Endothelial cell of umbilical vein (primary cell): ENCODE data around the gene SLC22A25. TPM values are rescaled to one million over a fixed set of nuclear protein-coding genes. Genes with fewer than 3 reads are reported as not detected.

Experiments
- BruUV-seq: library from RNA; stranded (reverse); fragments of 400-500 nt; replicated peaks from 2 replicates; lab custom pipeline; 2021; lab: Mats Ljungman, UMichigan
- CTCF ChIA-PET: fragments of 300-600, 350-600 bp; sonication (Branson Sonifier 250); formaldehyde crosslinking; loops from one replicate; lab custom pipeline; 2021; ENCODE audit warnings: antibody characterized with exemption, inconsistent platforms; lab: Charles Lee
- POLR2A ChIA-PET: fragments of 300-600, 350-600 bp; sonication (Branson Sonifier 250); formaldehyde crosslinking; loops from one replicate; lab custom pipeline; 2021; ENCODE audit warnings: antibody characterized with exemption, inconsistent platforms; lab: Charles Lee
- DNase-seq: peaks from one replicate; pipeline ENCODE4 v3.0.0-alpha.2; 2011; ENCODE audit warnings: low read depth, low spot score
- FAIRE-seq: peaks from 2 replicates; lab custom pipeline; 2011; peaks lifted over from hg19 to GRCh38; lab: Jason Lieb, UNC
- H2AFZ ChIP-seq: 2 replicates; pipeline ENCODE4 v1.6.0; 2012; ENCODE audit warnings: low read depth, low read length, control low read depth, inconsistent platforms
- H3K27ac ChIP-seq: 2 replicates; pipeline ENCODE4 v1.5.1; 2011; ENCODE audit warnings: low read depth, mild to moderate bottlenecking, control low read depth, low read length, moderate library complexity; ENCODE audit not compliant: insufficient read depth
- H3K27me3 ChIP-seq, 2 experiments: 2 replicates each; pipeline versions ENCODE4 v1.6.0 to v1.6.1; 2011; ENCODE audit warnings: low read length in 2 of 2, mixed read lengths in 1 of 2; ENCODE audit not compliant: control insufficient read depth in 2 of 2, insufficient read depth in 2 of 2
- H3K36me3 ChIP-seq, 2 experiments: 2 replicates in 1 of 2; 3 replicates in 1 of 2; pipeline ENCODE4 v1.5.1; 2011; ENCODE audit warnings: low read length in 2 of 2, mild to moderate bottlenecking in 1 of 2, moderate library complexity in 1 of 2; ENCODE audit not compliant: control insufficient read depth in 2 of 2, insufficient read depth in 2 of 2; ENCODE audit errors: extremely low read depth in 1 of 2
- H3K4me1 ChIP-seq: 3 replicates; pipeline ENCODE4 v1.5.1; 2011; ENCODE audit warnings: mild to moderate bottlenecking, low read length; ENCODE audit not compliant: control insufficient read depth, insufficient read depth; ENCODE audit errors: extremely low read depth
- H3K4me2 ChIP-seq: 2 replicates; pipeline ENCODE4 v1.6.1; 2011; ENCODE audit warnings: low read length, control low read depth, mixed read lengths; ENCODE audit not compliant: insufficient read depth
- H3K4me3 ChIP-seq, 3 experiments: fragments of 200-600 bp in 1 of 3; sonication (generic), shearing (Covaris generic) in 1 of 3; replicated peaks in 1 of 3; 2 replicates each; pipeline ENCODE4 v1.5.1; 2011 to 2016; ENCODE audit warnings: control low read depth in 3 of 3, low read length in 3 of 3, mild to moderate bottlenecking in 2 of 3, inconsistent platforms in 1 of 3, low read depth in 1 of 3, moderate library complexity in 1 of 3; ENCODE audit not compliant: insufficient read depth in 1 of 3
- H3K79me2 ChIP-seq: 2 replicates; pipeline ENCODE4 v1.6.0; 2012; ENCODE audit warnings: low read length, inconsistent platforms; ENCODE audit not compliant: control insufficient read depth, insufficient read depth
- H3K9ac ChIP-seq: replicated peaks from 2 replicates; pipeline ENCODE3; 2011; ENCODE audit warnings: low read length, control low read depth; ENCODE audit not compliant: insufficient read depth; ENCODE audit errors: extremely low read depth
- H3K9me1 ChIP-seq: replicated peaks from 3 replicates; pipeline ENCODE4 v1.6.0; 2011; ENCODE audit warnings: mild to moderate bottlenecking, low read length; ENCODE audit not compliant: control insufficient read depth, insufficient read depth; ENCODE audit errors: extremely low read depth
- H3K9me3 ChIP-seq: replicated peaks from 2 replicates; pipeline ENCODE4 v1.5.1; 2012; ENCODE audit warnings: low read length, inconsistent platforms; ENCODE audit not compliant: control insufficient read depth, insufficient read depth
- H4K20me1 ChIP-seq: replicated peaks from 2 replicates; pipeline ENCODE3; 2011; ENCODE audit warnings: mild to moderate bottlenecking, low read length; ENCODE audit not compliant: control insufficient read depth, insufficient read depth; ENCODE audit errors: extremely low read depth
- CTCF ChIP-seq, 2 donors: IDR thresholded peaks; 1 replicate in 1 of 2; 2 replicates in 1 of 2; pipeline ENCODE4 v1.5.1; 2011; ENCODE audit warnings: low read length in 2 of 2, mild to moderate bottlenecking in 2 of 2, moderate library complexity in 2 of 2, control low read depth in 1 of 2, inconsistent platforms in 1 of 2, low read depth in 1 of 2; ENCODE audit not compliant: insufficient read depth in 1 of 2; ENCODE audit errors: extremely low read depth in 1 of 2
- EZH2 ChIP-seq: IDR thresholded peaks from 2 replicates; pipeline ENCODE4 v1.6.1; 2012; ENCODE audit warnings: borderline replicate concordance, low read depth, mild to moderate bottlenecking, moderate library complexity, low read length, inconsistent platforms; ENCODE audit not compliant: severe bottlenecking
- FOS ChIP-seq: IDR thresholded peaks from 2 replicates; pipeline ENCODE4 v1.6.1; 2011; ENCODE audit warnings: mild to moderate bottlenecking, low read length, moderate library complexity, borderline replicate concordance; ENCODE audit not compliant: insufficient read depth
- GATA2 ChIP-seq: IDR thresholded peaks from 2 replicates; pipeline ENCODE4 v1.7.0; 2011; ENCODE audit warnings: low read depth, mild to moderate bottlenecking, moderate library complexity, mixed read lengths, low read length; ENCODE audit not compliant: insufficient read length, insufficient read depth
- JUN ChIP-seq: IDR thresholded peaks from 2 replicates; pipeline ENCODE4 v1.6.1; 2011; ENCODE audit warnings: borderline replicate concordance, low read depth; ENCODE audit not compliant: insufficient read length, insufficient read depth
- MAX ChIP-seq: IDR thresholded peaks from 2 replicates; pipeline ENCODE4 v1.6.1; 2011; ENCODE audit not compliant: insufficient read depth, insufficient read length
- MYC ChIP-seq: IDR thresholded peaks from one replicate; pipeline ENCODE4 v1.6.1; 2011; ENCODE audit warnings: mild to moderate bottlenecking, low read depth, low read length
- POLR2A ChIP-seq: IDR thresholded peaks from 2 replicates; pipeline ENCODE4 v1.6.1; 2012; ENCODE audit warnings: low read depth, mild to moderate bottlenecking, control low read depth, low read length
- POLR2AphosphoS5 ChIP-seq: IDR thresholded peaks from 2 replicates; pipeline ENCODE4 v1.6.1; 2012; ENCODE audit warnings: low read depth, mild to moderate bottlenecking, control low read depth, low read length, moderate library complexity; ENCODE audit not compliant: insufficient read depth
- dilution Hi-C: fragments of 300-500 bp; cut with MboI; formaldehyde crosslinking; loops from one replicate; pipeline ENCODE4 v1.15.0; 2019; ENCODE audit warnings: low sequenced_read_pairs; ENCODE audit not compliant: extremely low pct_ligation_motif_present
- intact Hi-C: fragments of 100-400 bp; cut with micrococcal nuclease; formaldehyde crosslinking; loops from one replicate; pipeline ENCODE4 v1.10.0; 2022
- polyA plus RNA-seq, 4 experiments: library from polyadenylated mRNA; depleted of rRNA in 3 of 4; stranded (reverse) in 3 of 4; unstranded in 1 of 4; fragments of >200 nt; gene quantifications; 2 replicates each; pipeline versions ENCODE4 v1.2.1 to v1.2.3, GENCODE V29; 2011 to 2012; ENCODE audit warnings: missing spikeins in 1 of 4
- total RNA-seq: library from RNA; stranded (reverse); gene quantifications from 2 replicates; pipeline ENCODE4 v1.2.3, GENCODE V29; 2021

SLC22A25 gene
- total and polyA plus RNA-seq, 2 donors (not counting 3 experiments of a cell fraction or from before 2014, with no cell fraction given): not detected

GRCh38 chr11:63240098-63240497, 3.3 kb downstream of the SLC22A25 start:
- H3K79me2 ChIP-seq: no peaks in the 10 kb centered on the region
- TF ChIP-seq MAX (no peak), FOS (peak; percentile 63), GATA2 (no peak), CTCF (IDR thresholded peaks at IDR 0.05; ENCODE audit: extremely low read depth in 1 of 2, insufficient read depth in 1 of 2, low read depth in 1 of 2, low read length in 2 of 2) (no peak)
- H2AFZ ChIP-seq: no peak overlapping the region
- ChIA-PET CTCF (interaction anchor here (1.1 kb wide), 1 partner anchor 12 kb away, joined by 3 read pairs; no protein-coding TSS in a partner anchor), POLR2A (no interaction called here)
- no peak overlapping the region for H3K9ac ChIP-seq
- no peaks in the 10 kb centered on the region for H3K4me1 ChIP-seq
- H3K36me3 ChIP-seq: no peaks in the 10 kb centered on the region
- no peak overlapping the region for H3K4me3 ChIP-seq
- H3K9me1 ChIP-seq: no peaks in the 10 kb centered on the region
- no peak overlapping the region for H3K4me2 ChIP-seq
- no peaks in the 10 kb centered on the region for H3K9me3 ChIP-seq
- H3K27ac ChIP-seq: no peak overlapping the region
- FAIRE-seq (no peak), DNase-seq (no peak)
- no TSS peak for BruUV-seq
- no peaks in the 10 kb centered on the region for H4K20me1 ChIP-seq
- intact Hi-C loops (no loop called here), dilution Hi-C loops (no loop called here)
- no peaks in the 10 kb centered on the region for H3K27me3 ChIP-seq

GRCh38 chr11:63239254-63239653, 4.1 kb downstream of the SLC22A25 start:
- no peaks in the 10 kb centered on the region for H3K36me3 ChIP-seq
- no peaks in the 10 kb centered on the region for H3K79me2 ChIP-seq
- H3K9ac ChIP-seq: no peak overlapping the region
- dilution Hi-C loops: no loop called here
- H3K4me1 ChIP-seq: no peaks in the 10 kb centered on the region
- no peaks in the 10 kb centered on the region for H3K9me1 ChIP-seq
- ChIA-PET CTCF (no interaction called here), POLR2A (no interaction called here)
- H3K4me2 ChIP-seq: no peak overlapping the region
- no peaks in the 10 kb centered on the region for H3K9me3 ChIP-seq
- DNase-seq (no peak), FAIRE-seq (no peak)
- no peak overlapping the region for H2AFZ ChIP-seq
- no peak overlapping the region for H3K27ac ChIP-seq
- no TSS peak for BruUV-seq
- no peak for TF ChIP-seq JUN
- TF ChIP-seq POLR2A: no peak
- TF ChIP-seq FOS: no peak
- no peak for TF ChIP-seq GATA2
- TF ChIP-seq MYC: no peak
- TF ChIP-seq CTCF (IDR thresholded peaks at IDR 0.05; ENCODE audit: extremely low read depth in 1 of 2, insufficient read depth in 1 of 2, low read depth in 1 of 2, low read length in 2 of 2): no peak
- no peak for TF ChIP-seq EZH2
- no peak for TF ChIP-seq MAX
- no peak for TF ChIP-seq POLR2AphosphoS5
- no peaks in the 10 kb centered on the region for H3K27me3 ChIP-seq
- intact Hi-C loops: no loop called here
- H4K20me1 ChIP-seq: no peaks in the 10 kb centered on the region
- no peak overlapping the region for H3K4me3 ChIP-seq
